Measurements from ENCODE around the gene CACNA2D3. TPM values are rescaled to one million over a fixed set of nuclear protein-coding genes. Genes with fewer than 3 reads are reported as not detected.

The CACNA2D3 gene
- polyA plus RNA-seq, 1 donor from 2014 or later: 26.2 TPM

DNA sequence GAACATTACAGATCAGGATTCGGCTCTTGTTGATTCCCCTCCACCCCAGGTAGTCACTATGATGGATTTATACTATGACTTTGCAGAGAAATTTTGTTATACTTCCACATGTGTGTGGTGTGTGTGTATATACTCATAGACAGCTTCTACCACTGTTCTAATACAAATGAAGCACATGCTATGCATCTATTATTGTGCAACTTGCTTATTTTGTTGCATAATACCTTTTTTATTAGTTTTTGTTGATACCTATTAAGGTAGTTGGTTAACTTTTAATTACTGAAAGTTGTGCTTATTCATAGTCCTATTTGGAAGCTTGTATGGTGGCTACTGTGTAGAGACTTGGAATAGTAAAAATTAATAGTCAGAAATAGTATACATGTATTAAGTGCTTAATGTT lies 140.6 kb downstream of the CACNA2D3 start:
- H3K79me2 ChIP-seq (replicated peaks; ENCODE audit: insufficient read depth, low read length): no peaks in the 10 kb centered on the region
- H2AFZ ChIP-seq (ENCODE audit: low read depth, low read length): no peak overlapping the region
- H3K9me2 ChIP-seq (ENCODE audit: insufficient read depth, low read length): no peaks in the 10 kb centered on the region
- TF ChIP-seq EP300 (conservative IDR thresholded peaks at IDR 0.05; ENCODE audit: poor library complexity, severe bottlenecking) (no peak), RAD21 (conservative IDR thresholded peaks at IDR 0.05) (no peak), TAF1 (IDR thresholded peaks at IDR 0.05; ENCODE audit: low read depth) (no peak), SMC3 (conservative IDR thresholded peaks at IDR 0.05; ENCODE audit: poor library complexity) (no peak), POLR2AphosphoS5 (IDR thresholded peaks at IDR 0.05) (no peak), EZH2 (IDR thresholded peaks at IDR 0.05; ENCODE audit: borderline replicate concordance, insufficient read depth, low read length, poor library complexity, severe bottlenecking) (no peak)
- TF ChIP-seq, protein P1, sequence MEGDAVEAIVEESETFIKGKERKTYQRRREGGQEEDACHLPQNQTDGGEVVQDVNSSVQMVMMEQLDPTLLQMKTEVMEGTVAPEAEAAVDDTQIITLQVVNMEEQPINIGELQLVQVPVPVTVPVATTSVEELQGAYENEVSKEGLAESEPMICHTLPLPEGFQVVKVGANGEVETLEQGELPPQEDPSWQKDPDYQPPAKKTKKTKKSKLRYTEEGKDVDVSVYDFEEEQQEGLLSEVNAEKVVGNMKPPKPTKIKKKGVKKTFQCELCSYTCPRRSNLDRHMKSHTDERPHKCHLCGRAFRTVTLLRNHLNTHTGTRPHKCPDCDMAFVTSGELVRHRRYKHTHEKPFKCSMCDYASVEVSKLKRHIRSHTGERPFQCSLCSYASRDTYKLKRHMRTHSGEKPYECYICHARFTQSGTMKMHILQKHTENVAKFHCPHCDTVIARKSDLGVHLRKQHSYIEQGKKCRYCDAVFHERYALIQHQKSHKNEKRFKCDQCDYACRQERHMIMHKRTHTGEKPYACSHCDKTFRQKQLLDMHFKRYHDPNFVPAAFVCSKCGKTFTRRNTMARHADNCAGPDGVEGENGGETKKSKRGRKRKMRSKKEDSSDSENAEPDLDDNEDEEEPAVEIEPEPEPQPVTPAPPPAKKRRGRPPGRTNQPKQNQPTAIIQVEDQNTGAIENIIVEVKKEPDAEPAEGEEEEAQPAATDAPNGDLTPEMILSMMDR (IDR thresholded peaks at IDR 0.05; ENCODE audit: poor library complexity, severe bottlenecking): no peak
- TF ChIP-seq, protein P2, sequence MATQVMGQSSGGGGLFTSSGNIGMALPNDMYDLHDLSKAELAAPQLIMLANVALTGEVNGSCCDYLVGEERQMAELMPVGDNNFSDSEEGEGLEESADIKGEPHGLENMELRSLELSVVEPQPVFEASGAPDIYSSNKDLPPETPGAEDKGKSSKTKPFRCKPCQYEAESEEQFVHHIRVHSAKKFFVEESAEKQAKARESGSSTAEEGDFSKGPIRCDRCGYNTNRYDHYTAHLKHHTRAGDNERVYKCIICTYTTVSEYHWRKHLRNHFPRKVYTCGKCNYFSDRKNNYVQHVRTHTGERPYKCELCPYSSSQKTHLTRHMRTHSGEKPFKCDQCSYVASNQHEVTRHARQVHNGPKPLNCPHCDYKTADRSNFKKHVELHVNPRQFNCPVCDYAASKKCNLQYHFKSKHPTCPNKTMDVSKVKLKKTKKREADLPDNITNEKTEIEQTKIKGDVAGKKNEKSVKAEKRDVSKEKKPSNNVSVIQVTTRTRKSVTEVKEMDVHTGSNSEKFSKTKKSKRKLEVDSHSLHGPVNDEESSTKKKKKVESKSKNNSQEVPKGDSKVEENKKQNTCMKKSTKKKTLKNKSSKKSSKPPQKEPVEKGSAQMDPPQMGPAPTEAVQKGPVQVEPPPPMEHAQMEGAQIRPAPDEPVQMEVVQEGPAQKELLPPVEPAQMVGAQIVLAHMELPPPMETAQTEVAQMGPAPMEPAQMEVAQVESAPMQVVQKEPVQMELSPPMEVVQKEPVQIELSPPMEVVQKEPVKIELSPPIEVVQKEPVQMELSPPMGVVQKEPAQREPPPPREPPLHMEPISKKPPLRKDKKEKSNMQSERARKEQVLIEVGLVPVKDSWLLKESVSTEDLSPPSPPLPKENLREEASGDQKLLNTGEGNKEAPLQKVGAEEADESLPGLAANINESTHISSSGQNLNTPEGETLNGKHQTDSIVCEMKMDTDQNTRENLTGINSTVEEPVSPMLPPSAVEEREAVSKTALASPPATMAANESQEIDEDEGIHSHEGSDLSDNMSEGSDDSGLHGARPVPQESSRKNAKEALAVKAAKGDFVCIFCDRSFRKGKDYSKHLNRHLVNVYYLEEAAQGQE (IDR thresholded peaks at IDR 0.05; ENCODE audit: borderline replicate concordance): no peak
- H3K4me2 ChIP-seq (ENCODE audit: low read length): no peak overlapping the region
- H3K36me3 ChIP-seq (ENCODE audit: insufficient read depth, low read length): no peaks in the 10 kb centered on the region
- H4K20me1 ChIP-seq (ENCODE audit: insufficient read depth): no peaks in the 10 kb centered on the region
- peaks cover 2% of the 10 kb centered on the region for H3F3A ChIP-seq (ENCODE audit: insufficient read depth, low read length, poor library complexity, severe bottlenecking)
- no peaks in the 10 kb centered on the region for H3K27me3 ChIP-seq (ENCODE audit: insufficient read depth, low read depth, low read length)
- no peak overlapping the region for H3K4me3 ChIP-seq (ENCODE audit: low read length)
- H3K27ac ChIP-seq (ENCODE audit: low read length): no peak overlapping the region
- no peak overlapping the region for H3K9ac ChIP-seq (ENCODE audit: low read length)
- H3K9me3 ChIP-seq (ENCODE audit: low read length): no peaks in the 10 kb centered on the region

DNA sequence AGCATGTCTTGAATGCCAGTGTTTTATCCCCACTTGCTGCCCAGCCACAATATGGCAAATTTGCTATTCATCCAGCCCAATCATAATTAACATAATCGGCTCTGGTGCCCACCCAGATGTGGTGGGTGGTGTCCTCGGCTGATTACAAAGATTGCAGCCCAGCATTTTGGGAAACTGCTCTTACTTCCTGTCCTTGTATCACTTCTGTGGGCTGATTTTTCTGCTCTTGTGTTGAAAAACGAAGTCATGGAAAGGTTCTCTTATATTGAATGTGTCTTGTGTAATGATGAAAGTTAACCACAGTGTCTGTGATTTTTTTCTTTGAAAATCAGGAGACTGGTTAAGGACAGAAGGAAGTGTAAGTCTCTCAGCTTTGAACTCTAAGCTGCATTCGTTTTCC lies 141.7 kb downstream of the CACNA2D3 start:
- Histone ChIP-seq H4K20me1 (ENCODE audit: insufficient read depth) (no peaks in the 10 kb centered on the region), H3K4me2 (ENCODE audit: low read length) (no peak overlapping the region), H3K9ac (ENCODE audit: low read length) (no peak overlapping the region), H3K27me3 (ENCODE audit: insufficient read depth, low read depth, low read length) (no peaks in the 10 kb centered on the region), H3K36me3 (ENCODE audit: insufficient read depth, low read length) (no peaks in the 10 kb centered on the region), H3K4me3 (ENCODE audit: low read length) (no peak overlapping the region), H3K9me3 (ENCODE audit: low read length) (no peaks in the 10 kb centered on the region), H2AFZ (ENCODE audit: low read depth, low read length) (no peak overlapping the region), H3K27ac (ENCODE audit: low read length) (no peak overlapping the region), H3F3A (ENCODE audit: insufficient read depth, low read length, poor library complexity, severe bottlenecking) (no peaks in the 10 kb centered on the region), H3K9me2 (ENCODE audit: insufficient read depth, low read length) (no peaks in the 10 kb centered on the region), H3K79me2 (replicated peaks; ENCODE audit: insufficient read depth, low read length) (no peaks in the 10 kb centered on the region)
- no peak for TF ChIP-seq EZH2 (IDR thresholded peaks at IDR 0.05; ENCODE audit: borderline replicate concordance, insufficient read depth, low read length, poor library complexity, severe bottlenecking)
- no peak for TF ChIP-seq SMC3 (conservative IDR thresholded peaks at IDR 0.05; ENCODE audit: poor library complexity)
- no peak for TF ChIP-seq EP300 (conservative IDR thresholded peaks at IDR 0.05; ENCODE audit: poor library complexity, severe bottlenecking)
- no peak for TF ChIP-seq TAF1 (IDR thresholded peaks at IDR 0.05; ENCODE audit: low read depth)
- TF ChIP-seq RAD21 (conservative IDR thresholded peaks at IDR 0.05): no peak
- no peak for TF ChIP-seq MXI1 (conservative IDR thresholded peaks at IDR 0.05; ENCODE audit: poor library complexity, severe bottlenecking)
- TF ChIP-seq, protein P2 (IDR thresholded peaks at IDR 0.05; ENCODE audit: borderline replicate concordance): no peak
- no peak for TF ChIP-seq POLR2AphosphoS5 (IDR thresholded peaks at IDR 0.05)
- TF ChIP-seq, protein P1 (IDR thresholded peaks at IDR 0.05; ENCODE audit: poor library complexity, severe bottlenecking): no peak

Measured in neural cell (in vitro differentiated cells).